Adrenal gland (tissue), 12 donors: ENCODE results near the gene TP53I11. TPM values are rescaled to one million over a fixed set of nuclear protein-coding genes. Genes with fewer than 3 reads are reported as not detected.
A peak's percentile ranks its signal among the peaks of the same experiment; 100 is the strongest.

Experiments used
- DNase-seq, 7 donors: peaks; one replicate each; pipeline ENCODE4 v3.0.0-alpha.2; 2019 to 2020
- H3K27ac ChIP-seq, 5 donors: fragments of 200-600 bp; sonication (generic) in 4 of 5; 1 replicate in 3 of 5; 2 replicates in 2 of 5; pipeline versions ENCODE4 v1.5.1 to v1.8.0; 2016 to 2020; ENCODE audit warnings: mild to moderate bottlenecking in 1 of 5
- H3K27me3 ChIP-seq: fragments of 200-600 bp; 2 replicates; pipeline ENCODE4 v1.8.0; 2021
- H3K36me3 ChIP-seq, 2 donors: fragments of 200-600 bp; replicated peaks in 1 of 2; 1 replicate in 1 of 2; 2 replicates in 1 of 2; pipeline versions ENCODE4 v1.5.1 to v1.8.0; 2018 to 2022
- H3K4me1 ChIP-seq, 2 donors: fragments of 200-600 bp; replicated peaks in 1 of 2; 1 replicate in 1 of 2; 2 replicates in 1 of 2; pipeline versions ENCODE4 v1.5.1 to v1.8.0; 2018 to 2021
- H3K4me3 ChIP-seq, 4 donors: fragments of 200-600 bp; sonication (generic) in 3 of 4; one replicate each; pipeline ENCODE4 v1.5.1; 2016 to 2018
- H3K9me3 ChIP-seq, 3 donors: fragments of 200-600 bp; sonication (generic) in 1 of 3; replicated peaks in 1 of 3; 1 replicate in 2 of 3; 2 replicates in 1 of 3; pipeline versions ENCODE4 v1.5.1 to v1.8.0; 2016 to 2021
- CTCF ChIP-seq, 6 experiments: fragments of 450-650 bp in 4 of 6; fragments of 200-600 bp in 2 of 6; sonication (generic) in 1 of 6; IDR thresholded peaks; 1 replicate in 5 of 6; 2 replicates in 1 of 6; pipeline versions ENCODE4 v1.5.1 to v1.8.0; 2016 to 2021; ENCODE audit warnings: antibody characterized with exemption in 6 of 6, mild to moderate bottlenecking in 2 of 6, moderate library complexity in 1 of 6
- POLR2A ChIP-seq, 2 donors: fragments of 450-650 bp; IDR thresholded peaks; one replicate each; pipeline ENCODE4 v1.6.1; 2017; ENCODE audit warnings: antibody characterized with exemption in 2 of 2, mild to moderate bottlenecking in 2 of 2, moderate library complexity in 1 of 2
- WGBS, 4 donors: extraction: QIAGEN DNeasy Blood & Tissue Kit in 2 of 4; methylation state at CpG; one replicate each; pipeline versions ENCODE4 v1.1.5 to v1.1.7; 2013 to 2017; 5-methylcytosine and 5-hydroxymethylcytosine counted together
- intact Hi-C, 2 donors: fragments of 100-400 bp; cut with DNase I; formaldehyde crosslinking; loops; one replicate each; pipeline versions ENCODE4 v1.14.1 to v1.15.0; 2022 to 2023
- polyA plus RNA-seq, 3 donors: library from polyadenylated mRNA; stranded (reverse); fragments of 200-250 nt in 2 of 3; fragments of 350-450 nt in 1 of 3; fragmentation: Illumina TruSeq in 1 of 3; extraction: RNeasy Lipid Tissue Mini Kit (QIAGEN cat#74804) in 1 of 3; gene quantifications; one replicate each; pipeline ENCODE4 v1.2.3, GENCODE V29; 2013 to 2014
- total RNA-seq, 9 donors: library from RNA; depleted of rRNA in 4 of 9; stranded (reverse); fragments of >200 nt in 4 of 9; fragments of 120-200 nt in 1 of 9; fragmentation: NEBNext Ultra II Directional in 1 of 9; extraction: Animal tissue kit (Norgen Biotek cat#: 25700) in 1 of 9; gene quantifications; one replicate each; pipeline versions ENCODE4 v1.1.0 to v1.2.4, GENCODE V29; 2013 to 2023
- donor health status: healthy with polysubstance abuse.
- donor health status: Bipolar disorder and iron deficiency.
- donor health status: DM: yes; HTN: yes; CAD: no.
- donor health status: DM: no; HTN: no; CAD: no.
- donor health status: DM: no; HTN: no; CAD: no.
- donor health status: DM: yes; HTN: yes; CAD: no.

TP53I11 gene
- total and polyA plus RNA-seq, 12 donors = 3.5 to 55.7 (median 31.0) TPM

GRCh38 chr11:44901120-44901633 lies 49.5 kb downstream of the TP53I11 start:
- TF ChIP-seq CTCF (IDR thresholded peaks at IDR 0.05) = no peak
- no peaks in the 10 kb centered on the region for H3K36me3 ChIP-seq
- WGBS, 4 donors = 85 to 95% (median 87%) methylated on average over 5 to 7 of the region's 7 CpGs
- no peaks in the 10 kb centered on the region for H3K27me3 ChIP-seq
- no peak for DNase-seq
- intact Hi-C loops = no loop called here
- H3K4me1 ChIP-seq = peaks cover 0 to 11% of the 10 kb centered on the region in 2 donors
- peak overlapping the region in 1 of 5 donors; percentile 34 for H3K27ac ChIP-seq
- H3K9me3 ChIP-seq = no peaks in the 10 kb centered on the region
- H3K4me3 ChIP-seq = no peak overlapping the region

GRCh38 chr11:44899959-44900358 lies 50.7 kb downstream of the TP53I11 start:
- H3K4me1 ChIP-seq = peaks cover 0 to 11% of the 10 kb centered on the region in 2 donors
- intact Hi-C loops = loop anchor here (5.0 to 10.0 kb wide), 3 partner anchors 115 to 345 kb away; no protein-coding TSS in a partner anchor
- no peaks in the 10 kb centered on the region for H3K36me3 ChIP-seq
- H3K27me3 ChIP-seq = no peaks in the 10 kb centered on the region
- TF ChIP-seq POLR2A (IDR thresholded peaks at IDR 0.05) (no peak), CTCF (IDR thresholded peaks at IDR 0.05) (no peak)
- no peak overlapping the region for H3K27ac ChIP-seq
- H3K9me3 ChIP-seq = no peaks in the 10 kb centered on the region
- 76 to 89% (median 86%) methylated on average over 3 of the region's 3 CpGs for WGBS, 4 donors
- DNase-seq = peak in 5 of 7 donors; percentile 30 to 73 (median 50)
- no peak overlapping the region for H3K4me3 ChIP-seq

GRCh38 chr11:44893846-44894617 lies 56.7 kb downstream of the TP53I11 start:
- Histone ChIP-seq H3K27me3 (no peaks in the 10 kb centered on the region), H3K27ac (peak overlapping the region; percentile 18 to 78 (median 31)), H3K36me3 (no peaks in the 10 kb centered on the region), H3K4me3 (no peak overlapping the region), H3K9me3 (no peaks in the 10 kb centered on the region), H3K4me1 (peaks cover 3 to 18% of the 10 kb centered on the region in 2 donors)
- peak; percentile 69 to 94 (median 90) for TF ChIP-seq CTCF (IDR thresholded peaks at IDR 0.05)
- TF ChIP-seq POLR2A (IDR thresholded peaks at IDR 0.05) = no peak
- intact Hi-C loops = loop anchor here (5.0 to 10.0 kb wide), 3 partner anchors 109 to 339 kb away; partner anchors contain the start of gene TSPAN18 (in 1 of the 2)
- peak; percentile 63 to 88 (median 78) for DNase-seq
- 43 to 53% (median 47%) methylated on average over 15 to 21 of the region's 21 CpGs for WGBS, 4 donors

GRCh38 chr11:44893308-44893822 lies 57.3 kb downstream of the TP53I11 start:
- intact Hi-C loops = loop anchor here (5.0 to 10.0 kb wide), 3 partner anchors 109 to 339 kb away; partner anchors contain the start of gene TSPAN18 (in 1 of the 2)
- 45 to 62% (median 47%) methylated on average over 7 to 10 of the region's 10 CpGs for WGBS, 4 donors
- H3K4me1 ChIP-seq = peaks cover 3 to 18% of the 10 kb centered on the region in 2 donors
- peak; percentile 56 to 86 (median 76) for DNase-seq
- H3K27me3 ChIP-seq = no peaks in the 10 kb centered on the region
- no peak for TF ChIP-seq POLR2A (IDR thresholded peaks at IDR 0.05)
- no peak for TF ChIP-seq CTCF (IDR thresholded peaks at IDR 0.05)
- peak overlapping the region; percentile 18 to 78 (median 39) for H3K27ac ChIP-seq
- H3K4me3 ChIP-seq = no peak overlapping the region
- no peaks in the 10 kb centered on the region for H3K9me3 ChIP-seq
- no peaks in the 10 kb centered on the region for H3K36me3 ChIP-seq
